GM12878 (cell line): ENCODE measurements around the gene OTOGL. TPM values are rescaled to one million over a fixed set of nuclear protein-coding genes. Genes with fewer than 3 reads are reported as not detected.

ENCODE experiments used
- ATAC-seq: fragments of 200-7000 bp; cut with Tn5 transposase; 3 replicates; pipeline ENCODE4 v1.9.1; 2020; ENCODE audit warnings: mild to moderate bottlenecking, moderate library complexity
- BruUV-seq: library from RNA; stranded (reverse); fragments of 400-500 nt; replicated peaks from 2 replicates; lab custom pipeline; 2021; lab: Mats Ljungman, UMichigan
- CTCF ChIA-PET: fragments of 300-600 bp; sonication (Branson Sonifier 250); formaldehyde crosslinking; extraction: SDS; loops from one replicate; lab custom pipeline; 2021; ENCODE audit warnings: inconsistent platforms; lab: Yijun Ruan, JAX
- POLR2A ChIA-PET: fragments of 350-600 bp; formaldehyde crosslinking; extraction: SDS; loops from one replicate; lab custom pipeline; 2021; ENCODE audit warnings: inconsistent platforms; lab: Charles Lee
- RAD21 ChIA-PET: fragments of 300-600 bp; sonication (Branson Sonifier 250); formaldehyde crosslinking; loops from one replicate; lab custom pipeline; 2023; ENCODE audit warnings: antibody characterized with exemption; ENCODE audit not compliant: unreplicated experiment; lab: Charles Lee
- SMC1A ChIA-PET: fragments of 300-600 bp; sonication (Branson Sonifier 250); formaldehyde crosslinking; loops from one replicate; lab custom pipeline; 2023; ENCODE audit not compliant: unreplicated experiment, uncharacterized antibody; lab: Charles Lee
- DNase-seq: peaks from one replicate; pipeline ENCODE4 v3.0.0-alpha.2; 2011; ENCODE audit warnings: low read depth, low spot score
- FAIRE-seq: peaks from 3 replicates; lab custom pipeline; 2011; peaks lifted over from hg19 to GRCh38; lab: Jason Lieb, UNC
- H2AFZ ChIP-seq: 2 replicates; pipeline ENCODE4 v1.6.0; 2011; ENCODE audit warnings: low read depth, low read length, control low read depth; ENCODE audit not compliant: control insufficient read depth
- H3K27ac ChIP-seq: 2 replicates; pipeline ENCODE4 v1.5.1; 2011; ENCODE audit warnings: control low read depth; ENCODE audit not compliant: control insufficient read depth, insufficient read depth
- H3K27me3 ChIP-seq, 2 experiments: replicated peaks in 1 of 2; 2 replicates each; pipeline versions ENCODE4 v1.6.0 to v1.6.1; 2011; ENCODE audit warnings: low read length in 1 of 2; ENCODE audit not compliant: control insufficient read depth in 2 of 2, insufficient read depth in 2 of 2
- H3K36me3 ChIP-seq, 2 experiments: 2 replicates each; pipeline ENCODE4 v1.5.1; 2011; ENCODE audit warnings: low read length in 1 of 2; ENCODE audit not compliant: control insufficient read depth in 2 of 2, insufficient read depth in 2 of 2
- H3K4me1 ChIP-seq: 2 replicates; pipeline ENCODE4 v1.6.1; 2011; ENCODE audit warnings: mild to moderate bottlenecking, low read length, moderate library complexity, mixed read lengths; ENCODE audit not compliant: control insufficient read depth, insufficient read depth
- H3K4me2 ChIP-seq: 2 replicates; pipeline ENCODE4 v1.6.0; 2011; ENCODE audit warnings: control low read depth; ENCODE audit not compliant: control insufficient read depth, insufficient read depth
- H3K4me3 ChIP-seq: fragments of 200-600 bp; sonication (generic); 2 replicates; pipeline ENCODE4 v1.5.1; 2016
- H3K79me2 ChIP-seq: 2 replicates; pipeline ENCODE4 v1.6.0; 2011; ENCODE audit warnings: low read length; ENCODE audit not compliant: control insufficient read depth, insufficient read depth
- H3K9ac ChIP-seq: 2 replicates; pipeline ENCODE4 v1.8.0; 2011; ENCODE audit warnings: low read length, control low read depth, mixed read lengths; ENCODE audit not compliant: control insufficient read depth, insufficient read depth
- H3K9me3 ChIP-seq: replicated peaks from 3 replicates; pipeline ENCODE4 v1.5.1; 2011; ENCODE audit warnings: mild to moderate bottlenecking, low read length; ENCODE audit not compliant: control insufficient read depth, insufficient read depth
- H4K20me1 ChIP-seq: 2 replicates; pipeline ENCODE4 v1.6.0; 2011; ENCODE audit not compliant: control insufficient read depth, insufficient read depth
- BACH1 ChIP-seq: fragments of 450-650 bp; IDR thresholded peaks from 2 replicates; pipeline ENCODE4 v1.6.1; 2017; ENCODE audit warnings: mild to moderate bottlenecking, borderline replicate concordance
- BCL11A ChIP-seq: IDR thresholded peaks from 2 replicates; pipeline ENCODE4 v1.6.1; 2011; ENCODE audit warnings: low read depth, low read length
- CEBPB ChIP-seq, 2 experiments: fragments of 150-350 bp in 1 of 2; IDR thresholded peaks; 2 replicates each; pipeline ENCODE4 v1.6.1; 2012 to 2014; ENCODE audit warnings: low read depth in 2 of 2, low read length in 2 of 2, borderline replicate concordance in 1 of 2, inconsistent platforms in 1 of 2
- ESRRA ChIP-seq: IDR thresholded peaks from 2 replicates; pipeline ENCODE4 v1.6.1; 2012; ENCODE audit warnings: mild to moderate bottlenecking, low read length, improper control_type of control experiment
- FOS ChIP-seq: IDR thresholded peaks from 3 replicates; pipeline ENCODE4 v1.6.1; 2011; ENCODE audit warnings: borderline replicate concordance; ENCODE audit not compliant: insufficient read length; ENCODE audit errors: extremely low read depth
- IKZF2 ChIP-seq, 2 experiments: fragments of 450-650 bp; IDR thresholded peaks; 2 replicates each; pipeline ENCODE4 v1.6.1; 2017; ENCODE audit warnings: mild to moderate bottlenecking in 2 of 2, moderate library complexity in 2 of 2
- IRF4 ChIP-seq: IDR thresholded peaks from 2 replicates; pipeline ENCODE4 v1.6.1; 2011; ENCODE audit warnings: low read depth, low read length
- JUND ChIP-seq: IDR thresholded peaks from 2 replicates; pipeline ENCODE4 v1.6.1; 2012; ENCODE audit warnings: low read depth, mild to moderate bottlenecking, low read length, improper control_type of control experiment, moderate library complexity
- KAT2A ChIP-seq: conservative IDR thresholded peaks from 2 replicates; pipeline ENCODE4 v1.6.1; 2011; ENCODE audit warnings: low read depth, low read length; ENCODE audit not compliant: control insufficient read depth
- KDM1A ChIP-seq: fragments of 200-600 bp; sonication (generic); IDR thresholded peaks from 2 replicates; pipeline ENCODE4 v1.6.1; 2016; ENCODE audit warnings: borderline replicate concordance
- NFIC ChIP-seq: IDR thresholded peaks from 2 replicates; pipeline ENCODE4 v1.6.1; 2012; ENCODE audit warnings: low read depth, mild to moderate bottlenecking, inconsistent platforms, low read length, moderate library complexity
- PML ChIP-seq: IDR thresholded peaks from 2 replicates; pipeline ENCODE4 v1.6.1; 2012; ENCODE audit warnings: low read length, inconsistent platforms
- RB1 ChIP-seq: fragments of 450-650 bp; formaldehyde crosslinking; IDR thresholded peaks from 2 replicates; pipeline ENCODE4 v1.6.1; 2017; ENCODE audit warnings: mild to moderate bottlenecking, borderline replicate concordance
- RUNX3 ChIP-seq: IDR thresholded peaks from 2 replicates; pipeline ENCODE4 v1.6.1; 2012; ENCODE audit warnings: low read length, inconsistent platforms
- SMAD1 ChIP-seq: fragments of 450-650 bp; IDR thresholded peaks from 2 replicates; pipeline ENCODE4 v1.6.1; 2018; ENCODE audit warnings: mild to moderate bottlenecking, low read depth; ENCODE audit not compliant: partially characterized antibody
- SMARCA5 ChIP-seq: fragments of 450-650 bp; IDR thresholded peaks from 2 replicates; pipeline ENCODE4 v1.6.1; 2017; ENCODE audit warnings: mild to moderate bottlenecking
- SMC3 ChIP-seq: IDR thresholded peaks from 2 replicates; pipeline ENCODE4 v1.6.1; 2011; ENCODE audit warnings: low read length, improper control_type of control experiment, borderline replicate concordance
- SPI1 ChIP-seq: IDR thresholded peaks from 2 replicates; pipeline ENCODE4 v1.6.1; 2011; ENCODE audit warnings: low read depth, mild to moderate bottlenecking, low read length, moderate library complexity, borderline replicate concordance; ENCODE audit not compliant: insufficient read depth
- SRF ChIP-seq, 2 experiments: IDR thresholded peaks; 2 replicates each; pipeline ENCODE4 v1.6.1; 2011; ENCODE audit warnings: low read depth in 2 of 2, low read length in 2 of 2, mild to moderate bottlenecking in 1 of 2, moderate library complexity in 1 of 2
- TCF12 ChIP-seq: IDR thresholded peaks from 2 replicates; pipeline ENCODE4 v1.6.1; 2011; ENCODE audit warnings: low read depth, mild to moderate bottlenecking, low read length
- TCF3 ChIP-seq: IDR thresholded peaks from 2 replicates; pipeline ENCODE4 v1.6.1; 2012; ENCODE audit warnings: low read depth, mild to moderate bottlenecking, low read length, borderline replicate concordance; ENCODE audit not compliant: insufficient read depth
- ZNF217 ChIP-seq: fragments of 450-650 bp; IDR thresholded peaks from 2 replicates; pipeline ENCODE4 v1.6.1; 2017; ENCODE audit warnings: antibody characterized with exemption, mild to moderate bottlenecking
- in situ Hi-C: fragments of 300-500 bp; cut with MboI; formaldehyde crosslinking; loops from 9 replicates; pipeline ENCODE4 v1.14.3; 2018; ENCODE audit warnings: mixed read lengths
- intact Hi-C: fragments of 100-400 bp; cut with micrococcal nuclease; formaldehyde crosslinking; loops from one replicate; pipeline ENCODE4 v1.14.2; 2022; ENCODE audit not compliant: unreplicated experiment
- polyA plus RNA-seq, 11 experiments: library from polyadenylated mRNA; depleted of rRNA in 4 of 11; unstranded in 6 of 11; stranded (reverse) in 5 of 11; fragments of >200 nt; fragmentation: Nextera tagmentation in 4 of 11; fragmentation: Illumina TruSeq in 1 of 11; extraction: Ambion mirVana in 4 of 11; extraction: Trizol in 1 of 11; gene quantifications; 1 replicate in 1 of 11; 2 replicates in 10 of 11; pipeline versions ENCODE4 v1.2.1 to v1.2.3, GENCODE V29; 2011 to 2016; ENCODE audit warnings: inconsistent platforms in 2 of 11, missing spikeins in 2 of 11, low read depth in 1 of 11
- total RNA-seq, 4 experiments: library from RNA; depleted of rRNA in 3 of 4; stranded (reverse); fragments of >200 nt in 3 of 4; fragmentation: Illumina TruSeq in 1 of 4; extraction: Trizol in 1 of 4; gene quantifications; 2 replicates each; pipeline versions ENCODE4 v1.2.1 to v1.2.3, GENCODE V29; 2013 to 2021

The OTOGL gene
- total and polyA plus RNA-seq, 10 of the 15 experiments (the other 5 are each of a cell fraction or from before 2014, with no cell fraction given) = 0.04 to 3.7 (median 0.27) TPM

DNA sequence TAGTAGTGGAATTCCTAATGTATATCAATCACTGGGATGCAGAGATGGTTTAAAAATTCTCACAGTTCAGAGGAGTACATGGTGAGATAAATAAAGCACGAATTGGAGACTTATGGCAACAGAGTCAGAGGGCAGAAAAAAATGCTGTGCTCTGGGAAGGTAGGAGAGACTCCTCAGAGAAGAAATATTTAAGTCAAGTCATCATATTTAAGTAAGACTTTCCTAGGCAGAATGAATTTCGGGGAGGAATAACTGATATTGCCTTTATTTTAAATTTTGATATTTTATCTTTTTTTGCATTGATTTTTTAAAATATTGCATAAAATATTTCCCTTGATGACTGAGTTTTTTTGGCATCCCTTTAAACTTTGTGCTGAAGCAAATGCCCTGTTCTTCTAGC, 67.4 kb downstream of the OTOGL start (continued):
- TF ChIP-seq IRF4 (no peak), SMARCA5 (no peak), KDM1A (no peak), CEBPB (IDR thresholded peaks at IDR 0.05; ENCODE audit: borderline replicate concordance in 1 of 2, low read depth in 2 of 2, low read length in 2 of 2) (no peak), JUND (no peak), BCL11A (no peak), KAT2A (no peak), BACH1 (no peak), ZNF217 (no peak), NFIC (no peak), IKZF2 (IDR thresholded peaks at IDR 0.05) (no peak), SRF (IDR thresholded peaks at IDR 0.05; ENCODE audit: low read depth in 2 of 2, low read length in 2 of 2) (no peak), SPI1 (no peak), FOS (no peak), ESRRA (no peak), SMAD1 (no peak)
- TF ChIP-seq, all 136 proteins: peak for 0

DNA sequence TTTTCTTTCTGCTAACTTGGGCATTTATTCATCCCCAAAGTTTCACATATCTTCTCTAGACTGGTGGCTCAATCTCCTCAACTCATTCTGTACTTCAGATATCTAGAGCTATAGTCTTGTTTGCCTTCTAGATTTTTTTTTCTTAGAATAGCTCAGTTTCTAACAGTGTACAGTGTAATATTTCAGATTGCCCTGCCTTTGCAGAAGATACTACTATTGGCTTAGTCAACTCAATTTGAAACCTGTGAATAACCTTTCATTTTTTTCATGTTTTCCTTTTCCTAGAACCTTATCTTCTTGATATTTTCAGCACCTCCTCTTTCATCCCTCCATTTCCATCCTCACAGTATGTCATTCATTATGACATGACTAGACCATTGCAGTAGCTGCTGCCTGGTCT, 69.6 kb downstream of the OTOGL start:
- no peaks in the 10 kb centered on the region for H3K36me3 ChIP-seq
- no peaks in the 10 kb centered on the region for H3K4me1 ChIP-seq
- no peak for DNase-seq
- intact Hi-C loops = no loop called here
- no peaks in the 10 kb centered on the region for H4K20me1 ChIP-seq
- SMC1A ChIA-PET = interaction anchor here (0.5 to 1.2 kb wide), 2 partner anchors 11 to 19 kb away, joined by 3 read pairs; no protein-coding TSS in a partner anchor
- in situ Hi-C loops = no loop called here
- no peaks in the 10 kb centered on the region for H3K9me3 ChIP-seq
- no TSS peak for BruUV-seq
- H3K79me2 ChIP-seq = no peaks in the 10 kb centered on the region
- H3K27ac ChIP-seq = no peak overlapping the region
- H3K4me3 ChIP-seq = no peak overlapping the region
- no peak overlapping the region for H2AFZ ChIP-seq
- 0 out of 4 replicates have a peak, but pooled peaks cover 0 to 4% of the 10 kb centered on the region in 2 experiments for H3K27me3 ChIP-seq
- no peak overlapping the region for H3K9ac ChIP-seq
- no peak for ATAC-seq
- RAD21 ChIA-PET = no interaction called here
- no peak for FAIRE-seq
- TF ChIP-seq RUNX3 = no peak
- TF ChIP-seq TCF3 = no peak
- no peak for TF ChIP-seq RB1
- TF ChIP-seq SMC3 = no peak
- TF ChIP-seq PML = no peak
- TF ChIP-seq IRF4 = no peak
- no peak for TF ChIP-seq TCF12
- H3K4me2 ChIP-seq = no peak overlapping the region
- CTCF ChIA-PET = no interaction called here
- POLR2A ChIA-PET = no interaction called here
